ENCODE measurements around the gene CABP4.

CABP4 gene

GRCh38 chr11:67465189-67465510 lies 10.0 kb downstream of the CABP4 start:
- TF ChIP-seq ZFX (IDR thresholded peaks at IDR 0.05; ENCODE audit: borderline replicate concordance) = no peak
- TF ChIP-seq, protein P1, sequence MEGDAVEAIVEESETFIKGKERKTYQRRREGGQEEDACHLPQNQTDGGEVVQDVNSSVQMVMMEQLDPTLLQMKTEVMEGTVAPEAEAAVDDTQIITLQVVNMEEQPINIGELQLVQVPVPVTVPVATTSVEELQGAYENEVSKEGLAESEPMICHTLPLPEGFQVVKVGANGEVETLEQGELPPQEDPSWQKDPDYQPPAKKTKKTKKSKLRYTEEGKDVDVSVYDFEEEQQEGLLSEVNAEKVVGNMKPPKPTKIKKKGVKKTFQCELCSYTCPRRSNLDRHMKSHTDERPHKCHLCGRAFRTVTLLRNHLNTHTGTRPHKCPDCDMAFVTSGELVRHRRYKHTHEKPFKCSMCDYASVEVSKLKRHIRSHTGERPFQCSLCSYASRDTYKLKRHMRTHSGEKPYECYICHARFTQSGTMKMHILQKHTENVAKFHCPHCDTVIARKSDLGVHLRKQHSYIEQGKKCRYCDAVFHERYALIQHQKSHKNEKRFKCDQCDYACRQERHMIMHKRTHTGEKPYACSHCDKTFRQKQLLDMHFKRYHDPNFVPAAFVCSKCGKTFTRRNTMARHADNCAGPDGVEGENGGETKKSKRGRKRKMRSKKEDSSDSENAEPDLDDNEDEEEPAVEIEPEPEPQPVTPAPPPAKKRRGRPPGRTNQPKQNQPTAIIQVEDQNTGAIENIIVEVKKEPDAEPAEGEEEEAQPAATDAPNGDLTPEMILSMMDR (IDR thresholded peaks at IDR 0.05) = no peak
- H3K27ac ChIP-seq = peak overlapping the region; percentile 98

DNA sequence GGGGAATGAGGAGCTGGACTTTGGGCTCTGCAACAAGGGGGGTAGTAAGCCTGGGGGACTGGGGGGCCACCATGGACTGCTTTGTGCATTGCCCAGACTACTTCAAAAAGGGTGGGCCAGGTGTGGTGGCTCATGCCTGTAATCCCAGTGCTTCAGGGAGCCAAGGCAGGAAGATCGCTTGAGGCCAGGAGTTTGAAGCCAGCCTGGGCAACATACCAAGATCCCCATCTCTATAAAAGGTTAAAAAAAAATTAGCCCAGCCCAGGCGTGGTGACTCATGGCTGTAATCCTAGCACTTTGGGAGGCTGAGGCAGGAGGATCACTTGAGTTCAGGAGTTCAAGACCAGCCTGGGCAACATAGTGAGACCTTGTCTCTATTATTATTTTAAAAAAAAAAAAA lies 10.4 kb downstream of the CABP4 start:
- H3K27ac ChIP-seq = peak overlapping the region; percentile 98

- peak overlapping the region; percentile 98 for H3K27ac ChIP-seq
- TF ChIP-seq, protein P1 (IDR thresholded peaks at IDR 0.05) = no peak
- TF ChIP-seq ZFX (IDR thresholded peaks at IDR 0.05; ENCODE audit: borderline replicate concordance) = no peak
These were observed 11.2 kb downstream of the CABP4 start for GRCh38 chr11:67466367-67466766.

- H3K27ac ChIP-seq = peak overlapping the region; percentile 98
- no peak for TF ChIP-seq ZFX (IDR thresholded peaks at IDR 0.05; ENCODE audit: borderline replicate concordance)
These were observed 12.0 kb downstream of the CABP4 start for GRCh38 chr11:67466962-67467771.

DNA sequence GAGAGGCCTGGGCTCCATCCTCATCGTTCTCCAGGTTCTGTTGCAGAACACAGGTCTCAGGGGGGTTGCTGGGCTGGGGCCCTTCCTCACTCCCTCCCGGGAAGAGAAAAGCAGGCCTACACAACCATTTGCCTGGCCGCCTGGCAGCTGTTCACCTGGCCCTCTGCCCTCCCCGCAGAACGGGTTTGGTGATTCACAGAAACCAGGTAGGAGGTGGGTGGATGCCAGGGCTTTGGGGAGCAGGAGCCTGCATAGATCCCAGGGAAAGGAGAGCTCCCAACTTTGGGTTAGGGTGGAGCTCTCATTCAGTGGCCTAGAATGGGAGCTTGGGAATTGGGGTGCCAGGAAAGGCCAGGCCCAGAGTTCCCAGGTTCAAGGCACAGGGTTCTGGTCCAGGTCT lies 12.9 kb downstream of the CABP4 start:
- H3K27ac ChIP-seq = peak overlapping the region; percentile 98
- no peak for TF ChIP-seq ZFX (IDR thresholded peaks at IDR 0.05; ENCODE audit: borderline replicate concordance)
- TF ChIP-seq, protein P1 (IDR thresholded peaks at IDR 0.05) = no peak

- TF ChIP-seq, protein P1 (IDR thresholded peaks at IDR 0.05) = no peak
- TF ChIP-seq ZFX (IDR thresholded peaks at IDR 0.05; ENCODE audit: borderline replicate concordance) = no peak
- H3K27ac ChIP-seq = peak overlapping the region; percentile 98
These were observed 13.3 kb downstream of the CABP4 start for GRCh38 chr11:67468456-67468758.

- H3K27ac ChIP-seq = peak within 1 kb of the TSS; percentile 98
- no peak for TF ChIP-seq ZFX (IDR thresholded peaks at IDR 0.05; ENCODE audit: borderline replicate concordance)
- TF ChIP-seq, protein P1 (IDR thresholded peaks at IDR 0.05) = peak; percentile 72
These were observed 13.8 kb downstream of the CABP4 start, which contains the start of gene TMEM134 for GRCh38 chr11:67468759-67469507. TSS of gene TMEM134 (minus strand) at chr11:67469251. CDS start at chr11:67469192, 59 bp downstream.

- H3K27ac ChIP-seq = peak overlapping the region; percentile 98
- no peak for TF ChIP-seq ZFX (IDR thresholded peaks at IDR 0.05; ENCODE audit: borderline replicate concordance)
- TF ChIP-seq, protein P1 (IDR thresholded peaks at IDR 0.05) = peak; percentile 40; the same call in 1 of the 2 replicates
These were observed 14.3 kb downstream of the CABP4 start for GRCh38 chr11:67469508-67469811.
